Fibroblast of lung (primary cell): ENCODE results near the gene COL1A1. TPM values are rescaled to one million over a fixed set of nuclear protein-coding genes. Genes with fewer than 3 reads are reported as not detected.

Experiments used
- DNase-seq, 2 donors: peaks; one replicate each; pipeline versions ENCODE4 v3.0.0 to v3.0.0-alpha.2; 2010; ENCODE audit warnings: low read depth in 2 of 2
- H2AFZ ChIP-seq: 2 replicates; pipeline ENCODE4 v1.5.1; 2012; ENCODE audit warnings: low read length, control low read depth, inconsistent platforms
- H3K27ac ChIP-seq: 2 replicates; pipeline ENCODE4 v1.5.1; 2011; ENCODE audit warnings: low read length, control low read depth; ENCODE audit not compliant: insufficient read depth
- H3K27me3 ChIP-seq: 2 replicates; pipeline ENCODE4 v1.5.1; 2011; ENCODE audit warnings: mild to moderate bottlenecking, low read length; ENCODE audit not compliant: control insufficient read depth, insufficient read depth
- H3K36me3 ChIP-seq: 2 replicates; pipeline ENCODE4 v1.5.1; 2011; ENCODE audit warnings: low read length; ENCODE audit not compliant: control insufficient read depth, insufficient read depth
- H3K4me1 ChIP-seq: 2 replicates; pipeline ENCODE4 v1.5.1; 2011; ENCODE audit warnings: low read length; ENCODE audit not compliant: control insufficient read depth, insufficient read depth; ENCODE audit errors: extremely low read depth
- H3K4me2 ChIP-seq: 2 replicates; pipeline ENCODE4 v1.5.1; 2011; ENCODE audit warnings: low read length, control low read depth; ENCODE audit not compliant: insufficient read depth; ENCODE audit errors: extremely low read depth
- H3K4me3 ChIP-seq, 4 experiments: fragments of 200-600 bp in 1 of 4; sonication (generic) in 1 of 4; replicated peaks in 1 of 4; 2 replicates each; pipeline ENCODE4 v1.5.1; 2011 to 2016; ENCODE audit warnings: low read length in 4 of 4, low read depth in 3 of 4, mild to moderate bottlenecking in 3 of 4, control low read depth in 2 of 4, inconsistent platforms in 1 of 4, mixed read lengths in 1 of 4; ENCODE audit not compliant: insufficient read depth in 1 of 4; ENCODE audit errors: control extremely low read depth in 1 of 4
- H3K79me2 ChIP-seq: 2 replicates; pipeline ENCODE4 v1.5.1; 2012; ENCODE audit warnings: mild to moderate bottlenecking, low read length, inconsistent platforms; ENCODE audit not compliant: control insufficient read depth, insufficient read depth
- H3K9ac ChIP-seq: 2 replicates; pipeline ENCODE4 v1.5.1; 2011; ENCODE audit warnings: mild to moderate bottlenecking, low read length, control low read depth; ENCODE audit not compliant: insufficient read depth
- H3K9me3 ChIP-seq: 2 replicates; pipeline ENCODE4 v1.5.1; 2012; ENCODE audit warnings: low read depth, low read length; ENCODE audit not compliant: control insufficient read depth, insufficient read depth
- H4K20me1 ChIP-seq: 2 replicates; pipeline ENCODE4 v1.5.1; 2011; ENCODE audit warnings: low read length; ENCODE audit not compliant: control insufficient read depth, insufficient read depth; ENCODE audit errors: extremely low read depth
- CTCF ChIP-seq, 2 donors: IDR thresholded peaks in 1 of 2; conservative IDR thresholded peaks in 1 of 2; 1 replicate in 1 of 2; 2 replicates in 1 of 2; pipeline ENCODE4 v1.5.1; 2011 to 2012; ENCODE audit warnings: low read length in 2 of 2, control low read depth in 1 of 2, inconsistent platforms in 1 of 2, low read depth in 1 of 2, mild to moderate bottlenecking in 1 of 2
- EZH2 ChIP-seq: IDR thresholded peaks from 2 replicates; pipeline ENCODE4 v1.5.1; 2012; ENCODE audit warnings: low read length, control low read depth, mild to moderate bottlenecking; ENCODE audit errors: missing control alignments
- polyA plus RNA-seq, 2 donors: library from polyadenylated mRNA; depleted of rRNA in 1 of 2; stranded (reverse) in 1 of 2; unstranded in 1 of 2; fragments of >200 nt; gene quantifications; 2 replicates each; pipeline ENCODE4 v1.2.1, GENCODE V29; 2011 to 2012; ENCODE audit warnings: missing spikeins in 1 of 2
- total RNA-seq: library from RNA; depleted of rRNA; stranded (reverse); fragments of >200 nt; gene quantifications from 2 replicates; pipeline ENCODE4 v1.2.1, GENCODE V29; 2014

The COL1A1 gene
- total and polyA plus RNA-seq, 2 donors (not counting 1 experiment from before 2014, with no cell fraction given): 541 to 584 TPM

- TF ChIP-seq EZH2: no peak
- TF ChIP-seq CTCF (conservative IDR thresholded peaks at IDR 0.05 in 1 of 2, IDR thresholded peaks at IDR 0.05 in 1 of 2; ENCODE audit: low read depth in 1 of 2, low read length in 2 of 2): no peak
Measured at GRCh38 chr17:50136096-50136687, 65.2 kb downstream of the COL1A1 start.

GRCh38 chr17:50135316-50136095 is 65.9 kb downstream of the COL1A1 start:
- Histone ChIP-seq H3K9me3 (no peaks in the 10 kb centered on the region), H3K27me3 (no peaks in the 10 kb centered on the region), H3K27ac (no peak overlapping the region), H3K79me2 (no peaks in the 10 kb centered on the region), H3K4me2 (no peak overlapping the region), H3K4me1 (peaks cover 14% of the 10 kb centered on the region), H2AFZ (no peak overlapping the region), H3K9ac (no peak overlapping the region), H3K36me3 (peaks cover 41% of the 10 kb centered on the region), H4K20me1 (no peaks in the 10 kb centered on the region), H3K4me3 (no peak overlapping the region)
- no peak for TF ChIP-seq EZH2
- no peak for TF ChIP-seq CTCF (conservative IDR thresholded peaks at IDR 0.05 in 1 of 2, IDR thresholded peaks at IDR 0.05 in 1 of 2; ENCODE audit: low read depth in 1 of 2, low read length in 2 of 2)
- no peak for DNase-seq

More at GRCh38 chr17:50136096-50136687, 65.2 kb downstream of the COL1A1 start:
- peaks cover 14% of the 10 kb centered on the region for H3K4me1 ChIP-seq
- H3K4me2 ChIP-seq: no peak overlapping the region
- no peak for DNase-seq
- H3K79me2 ChIP-seq: no peaks in the 10 kb centered on the region
- no peak overlapping the region for H2AFZ ChIP-seq
- H3K4me3 ChIP-seq: no peak overlapping the region
- peaks cover 48% of the 10 kb centered on the region for H3K36me3 ChIP-seq
- H3K9ac ChIP-seq: no peak overlapping the region
- no peaks in the 10 kb centered on the region for H4K20me1 ChIP-seq
- no peak overlapping the region for H3K27ac ChIP-seq
- H3K27me3 ChIP-seq: no peaks in the 10 kb centered on the region
- no peaks in the 10 kb centered on the region for H3K9me3 ChIP-seq

GRCh38 chr17:50134206-50135110 is 67.0 kb downstream of the COL1A1 start:
- Histone ChIP-seq H3K79me2 (no peaks in the 10 kb centered on the region), H3K9ac (no peak overlapping the region), H3K4me3 (no peak overlapping the region), H3K4me2 (no peak overlapping the region), H3K27me3 (no peaks in the 10 kb centered on the region), H3K36me3 (peaks cover 32% of the 10 kb centered on the region), H4K20me1 (no peaks in the 10 kb centered on the region), H2AFZ (no peak overlapping the region), H3K4me1 (peaks cover 14% of the 10 kb centered on the region), H3K27ac (no peak overlapping the region), H3K9me3 (no peaks in the 10 kb centered on the region)
- TF ChIP-seq EZH2: no peak
- TF ChIP-seq CTCF (conservative IDR thresholded peaks at IDR 0.05 in 1 of 2, IDR thresholded peaks at IDR 0.05 in 1 of 2; ENCODE audit: low read depth in 1 of 2, low read length in 2 of 2): peak in 1 of 2 donors; percentile 4
- DNase-seq: no peak
